Thymus (tissue), 11 donors: ENCODE measurements around the gene ATP23. TPM values are rescaled to one million over a fixed set of nuclear protein-coding genes. Genes with fewer than 3 reads are reported as not detected.

Experiments used
- DNase-seq, 9 donors: peaks; one replicate each; pipeline ENCODE4 v3.0.0-alpha.2; 2013; ENCODE audit warnings: low spot score in 9 of 9, low read depth in 6 of 9, missing footprints in 1 of 9
- H3K27ac ChIP-seq, 2 donors: one replicate each; pipeline ENCODE4 v1.5.1; 2013; ENCODE audit warnings: control low read depth in 1 of 2, low read depth in 1 of 2, low read length in 1 of 2, mild to moderate bottlenecking in 1 of 2, moderate library complexity in 1 of 2
- H3K27me3 ChIP-seq, 2 donors: one replicate each; pipeline ENCODE4 v1.5.1; 2013; ENCODE audit warnings: low read length in 1 of 2; ENCODE audit not compliant: control insufficient read depth in 2 of 2, insufficient read depth in 1 of 2
- H3K36me3 ChIP-seq, 2 donors: one replicate each; pipeline ENCODE4 v1.5.1; 2013; ENCODE audit warnings: low read length in 1 of 2, mild to moderate bottlenecking in 1 of 2, moderate library complexity in 1 of 2; ENCODE audit not compliant: control insufficient read depth in 2 of 2, insufficient read depth in 2 of 2
- H3K4me1 ChIP-seq, 2 donors: one replicate each; pipeline ENCODE4 v1.5.1; 2013; ENCODE audit warnings: low read length in 2 of 2; ENCODE audit not compliant: control insufficient read depth in 2 of 2, insufficient read depth in 2 of 2
- H3K4me3 ChIP-seq, 2 donors: one replicate each; pipeline ENCODE4 v1.5.1; 2013; ENCODE audit warnings: low read length in 2 of 2, control low read depth in 1 of 2, mild to moderate bottlenecking in 1 of 2
- H3K9me3 ChIP-seq, 2 donors: one replicate each; pipeline ENCODE4 v1.5.1; 2013; ENCODE audit warnings: low read length in 1 of 2, mild to moderate bottlenecking in 1 of 2; ENCODE audit not compliant: control insufficient read depth in 2 of 2, insufficient read depth in 1 of 2
- WGBS: extraction: QIAGEN DNeasy Blood & Tissue Kit; methylation state at CpG from one replicate; pipeline ENCODE4 v1.1.7; 2013; 5-methylcytosine and 5-hydroxymethylcytosine counted together
- polyA plus RNA-seq: library from polyadenylated mRNA; stranded (reverse); fragments of 200-250 nt; gene quantifications from one replicate; pipeline ENCODE4 v1.2.3, GENCODE V29; 2013
- total RNA-seq: library from RNA; stranded (reverse); fragments of 120-200 nt; gene quantifications from one replicate; pipeline ENCODE4 v1.2.4, GENCODE V29; 2013
- donor health status: healthy.

ATP23 gene
- total and polyA plus RNA-seq, 2 donors = 15.6 to 36.0 TPM

- WGBS = 92% methylated on average over 7 of the region's 7 CpGs
- Histone ChIP-seq H3K4me3 (no peak overlapping the region), H3K27ac (no peak overlapping the region), H3K9me3 (no peaks in the 10 kb centered on the region), H3K27me3 (no peaks in the 10 kb centered on the region), H3K36me3 (no peaks in the 10 kb centered on the region), H3K4me1 (peaks cover 2 to 16% of the 10 kb centered on the region in 2 donors)
- DNase-seq = no peak
Observed at GRCh38 chr12:57905812-57906475, 35.4 kb upstream of the ATP23 start.

GRCh38 chr12:57906821-57907220 lies 34.5 kb upstream of the ATP23 start:
- Histone ChIP-seq H3K36me3 (no peaks in the 10 kb centered on the region), H3K27ac (no peak overlapping the region), H3K9me3 (no peaks in the 10 kb centered on the region), H3K4me3 (no peak overlapping the region), H3K4me1 (peaks cover 2 to 16% of the 10 kb centered on the region in 2 donors), H3K27me3 (no peaks in the 10 kb centered on the region)
- WGBS = 93% methylated on average over 4 of the region's 4 CpGs
- no peak for DNase-seq

DNA sequence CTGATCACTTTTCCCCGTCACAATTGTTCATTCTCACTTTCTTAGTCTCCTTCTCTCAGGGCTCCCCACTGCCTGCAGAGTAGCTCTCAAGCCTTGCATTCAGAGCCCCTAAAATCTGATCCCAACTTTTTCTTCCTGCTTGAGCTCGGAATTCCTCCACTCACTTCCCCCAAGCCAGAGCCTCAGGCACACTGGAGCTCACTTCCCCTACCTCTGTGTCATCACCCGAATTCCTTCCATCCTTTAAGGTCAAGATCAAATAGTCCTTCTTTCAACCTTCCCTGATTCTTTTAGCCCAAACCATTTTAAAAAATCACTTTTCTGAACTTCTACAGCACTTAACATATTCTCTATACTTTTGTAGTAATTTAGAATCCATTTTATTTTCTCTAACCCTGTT lies 34.1 kb upstream of the ATP23 start:
- Histone ChIP-seq H3K4me3 (no peak overlapping the region), H3K4me1 (peaks cover 2 to 16% of the 10 kb centered on the region in 2 donors)

GRCh38 chr12:57908511-57908910 lies 32.9 kb upstream of the ATP23 start:
- no peak overlapping the region for H3K27ac ChIP-seq
- peaks cover 2 to 16% of the 10 kb centered on the region in 2 donors for H3K4me1 ChIP-seq
- no peaks in the 10 kb centered on the region for H3K36me3 ChIP-seq
- no peak for DNase-seq
- no peaks in the 10 kb centered on the region for H3K27me3 ChIP-seq
- H3K9me3 ChIP-seq = no peaks in the 10 kb centered on the region
- no peak overlapping the region for H3K4me3 ChIP-seq
- 91% methylated on average over 8 of the region's 8 CpGs for WGBS

More for the DNA sequence above, 34.1 kb upstream of the ATP23 start:
- Histone ChIP-seq H3K36me3 (no peaks in the 10 kb centered on the region), H3K27ac (no peak overlapping the region), H3K9me3 (no peaks in the 10 kb centered on the region), H3K27me3 (no peaks in the 10 kb centered on the region)
- 80% methylated on average over 3 of the region's 3 CpGs for WGBS
- no peak for DNase-seq

GRCh38 chr12:57909056-57909455 lies 32.3 kb upstream of the ATP23 start:
- Histone ChIP-seq H3K4me1 (peaks cover 2 to 16% of the 10 kb centered on the region in 2 donors), H3K27me3 (no peaks in the 10 kb centered on the region), H3K36me3 (no peaks in the 10 kb centered on the region), H3K9me3 (no peaks in the 10 kb centered on the region), H3K4me3 (no peak overlapping the region), H3K27ac (no peak overlapping the region)
- WGBS = 77% methylated on average over 4 of the region's 4 CpGs
- no peak for DNase-seq

DNA sequence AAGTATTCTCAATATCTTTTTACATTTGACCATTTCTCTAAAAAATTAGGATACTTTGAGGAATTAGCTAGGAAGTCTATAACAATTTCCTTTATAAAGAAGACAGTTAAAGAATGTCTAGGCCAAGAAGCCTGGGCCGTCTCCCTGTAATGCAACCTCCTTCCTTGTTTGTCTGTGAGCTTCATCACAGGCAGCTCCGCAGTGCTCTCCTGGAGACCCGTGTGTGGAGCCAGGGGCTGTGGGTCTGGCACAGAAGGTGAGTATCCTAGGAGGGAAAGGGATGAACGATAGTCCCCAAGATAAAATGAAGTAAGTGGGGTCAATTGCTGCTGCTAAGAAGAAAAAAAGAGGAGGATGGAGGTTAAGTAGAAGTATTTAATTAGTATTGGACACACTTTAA lies 31.8 kb upstream of the ATP23 start:
- no peak overlapping the region for H3K27ac ChIP-seq
- H3K4me1 ChIP-seq = peaks cover 2 to 16% of the 10 kb centered on the region in 2 donors
- H3K36me3 ChIP-seq = no peaks in the 10 kb centered on the region
- H3K9me3 ChIP-seq = no peaks in the 10 kb centered on the region
- no peaks in the 10 kb centered on the region for H3K27me3 ChIP-seq
- no peak for DNase-seq
- H3K4me3 ChIP-seq = no peak overlapping the region
- 95% methylated on average over 4 of the region's 4 CpGs for WGBS

DNA sequence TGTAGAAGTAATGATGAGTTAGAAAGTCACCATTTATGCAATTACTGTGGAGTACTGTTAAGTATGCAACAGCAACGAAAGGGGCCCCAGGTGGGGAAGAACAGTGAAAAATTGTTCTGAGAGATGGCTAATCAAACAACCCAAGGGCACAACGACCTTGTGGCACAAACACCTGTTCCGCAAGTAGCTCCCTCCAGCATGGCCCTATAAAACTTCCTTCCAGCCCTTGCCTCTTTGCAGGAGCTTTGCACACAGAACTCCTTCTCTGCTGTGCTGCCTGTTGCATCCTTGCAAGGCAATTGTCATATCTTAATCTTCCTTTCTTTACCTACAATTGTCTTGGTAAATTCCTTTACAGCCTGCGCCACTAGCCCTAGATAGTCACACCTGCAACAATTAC lies 23.2 kb upstream of the ATP23 start:
- no peaks in the 10 kb centered on the region for H3K27me3 ChIP-seq
- peak overlapping the region in 1 of 2 donors; percentile 70 for H3K27ac ChIP-seq
- DNase-seq = peak in 2 of 9 donors; percentile 47 to 70
- H3K4me1 ChIP-seq = peaks cover 5 to 17% of the 10 kb centered on the region in 2 donors
- H3K36me3 ChIP-seq = no peaks in the 10 kb centered on the region
- H3K9me3 ChIP-seq = no peaks in the 10 kb centered on the region
- H3K4me3 ChIP-seq = no peak overlapping the region
- 34% methylated on average over 4 of the region's 4 CpGs for WGBS

DNA sequence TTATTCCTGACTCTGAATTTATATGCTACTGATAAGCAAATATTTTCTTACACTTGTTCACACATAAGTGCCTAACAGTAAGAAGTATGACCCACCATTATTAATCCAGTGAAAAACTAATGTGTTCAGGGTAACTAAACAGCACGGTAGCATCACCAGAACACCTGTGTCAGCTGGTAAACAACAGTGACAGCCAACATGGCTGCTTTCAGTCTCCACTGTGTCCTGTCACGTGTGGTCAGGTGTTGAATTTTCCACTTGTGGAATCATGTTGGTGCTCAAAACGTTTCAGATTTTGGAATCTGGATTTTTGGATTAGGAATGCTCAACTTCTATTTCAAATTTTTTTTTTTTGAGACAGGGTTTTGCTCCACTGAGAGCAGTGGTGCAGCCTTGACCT lies 14.3 kb upstream of the ATP23 start:
- 69% methylated on average over 3 of the region's 3 CpGs for whole genome bisulfite sequencing

GRCh38 chr12:57929092-57929830 lies 12.1 kb upstream of the ATP23 start:
- no peak for DNase-seq
- Histone ChIP-seq H3K4me3 (no peak overlapping the region), H3K9me3 (peaks cover 0 to 4% of the 10 kb centered on the region in 2 donors), H3K27me3 (no peaks in the 10 kb centered on the region), H3K27ac (no peak overlapping the region), H3K4me1 (peaks cover 0 to 4% of the 10 kb centered on the region in 2 donors), H3K36me3 (peaks cover 5 to 9% of the 10 kb centered on the region in 2 donors)
- 96% methylated on average over 4 of the region's 4 CpGs for WGBS

More for the DNA sequence above, 14.3 kb upstream of the ATP23 start:
- no peak for DNase-seq
- H3K9me3 ChIP-seq = no peaks in the 10 kb centered on the region
- H3K27ac ChIP-seq = no peak overlapping the region
- peaks cover 3 to 6% of the 10 kb centered on the region in 2 donors for H3K36me3 ChIP-seq
- no peaks in the 10 kb centered on the region for H3K27me3 ChIP-seq
- no peak overlapping the region for H3K4me3 ChIP-seq
- H3K4me1 ChIP-seq = peaks cover 0 to 3% of the 10 kb centered on the region in 2 donors
